ENCODE results near the gene HHAT.
A peak's percentile ranks its signal among the peaks of the same experiment; 100 is the strongest.

- TF ChIP-seq CTCF (IDR thresholded peaks at IDR 0.05) = peak; percentile 51 to 71 (median 53)
- no peak for TF ChIP-seq POLR2A (IDR thresholded peaks at IDR 0.05)
Measured at GRCh38 chr1:210360852-210361477, 32.3 kb downstream of the HHAT start.

Data from testis (tissue), 2 donors.